Fibroblast of lung (primary cell): ENCODE results near the gene GAL3ST2.

ENCODE experiments used
- CTCF ChIP-seq, 2 donors: IDR thresholded peaks in 1 of 2; conservative IDR thresholded peaks in 1 of 2; 1 replicate in 1 of 2; 2 replicates in 1 of 2; pipeline ENCODE4 v1.5.1; 2011 to 2012; ENCODE audit warnings: low read length in 2 of 2, control low read depth in 1 of 2, inconsistent platforms in 1 of 2, low read depth in 1 of 2, mild to moderate bottlenecking in 1 of 2
- EZH2 ChIP-seq: IDR thresholded peaks from 2 replicates; pipeline ENCODE4 v1.5.1; 2012; ENCODE audit warnings: low read length, control low read depth, mild to moderate bottlenecking; ENCODE audit errors: missing control alignments

GRCh38 chr2:241745276-241745675, 31.3 kb upstream of the GAL3ST2 start:
- no peak for TF ChIP-seq CTCF (conservative IDR thresholded peaks at IDR 0.05 in 1 of 2, IDR thresholded peaks at IDR 0.05 in 1 of 2; ENCODE audit: low read depth in 1 of 2, low read length in 2 of 2)
- TF ChIP-seq EZH2 = no peak
